D721Med (cell line): ENCODE results near the gene ZSCAN25.

Experiments
- DNase-seq: peaks from one replicate; pipeline ENCODE4 v3.0.0; 2011; ENCODE audit warnings: low spot score; ENCODE audit not compliant: insufficient read length
- FAIRE-seq: peaks from 2 replicates; lab custom pipeline; 2011; peaks lifted over from hg19 to GRCh38; lab: Jason Lieb, UNC
- CTCF ChIP-seq: IDR thresholded peaks from 2 replicates; pipeline ENCODE4 v1.5.1; 2012; ENCODE audit warnings: mild to moderate bottlenecking, control low read depth; ENCODE audit not compliant: insufficient read depth; ENCODE audit errors: missing control alignments

Gene ZSCAN25

GRCh38 chr7:99638731-99639130 is 22.0 kb downstream of the ZSCAN25 start:
- no peak for FAIRE-seq
- TF ChIP-seq CTCF, result no peak
- no peak for DNase-seq

DNA sequence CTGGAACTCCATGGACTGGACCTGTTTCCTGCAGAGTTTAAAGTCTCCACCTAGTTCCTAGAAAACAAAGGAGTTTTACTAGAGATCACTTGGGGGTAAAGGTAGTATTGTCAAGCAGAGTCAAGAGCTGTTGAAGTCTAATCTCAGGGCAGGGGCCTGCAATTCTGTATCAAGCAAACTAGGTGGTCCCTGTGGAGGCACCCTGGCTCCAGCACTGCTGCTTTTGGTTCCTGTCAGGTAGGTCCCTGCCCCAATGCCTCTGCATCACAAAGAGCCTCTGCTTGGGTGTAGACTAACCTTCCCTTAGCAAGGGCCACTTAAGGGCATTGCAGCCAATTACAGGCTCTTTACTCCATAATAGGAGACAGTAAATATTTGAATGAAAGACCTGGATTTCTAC is 22.5 kb downstream of the ZSCAN25 start:
- TF ChIP-seq CTCF, result no peak
- FAIRE-seq (no peak), DNase-seq (no peak)

DNA sequence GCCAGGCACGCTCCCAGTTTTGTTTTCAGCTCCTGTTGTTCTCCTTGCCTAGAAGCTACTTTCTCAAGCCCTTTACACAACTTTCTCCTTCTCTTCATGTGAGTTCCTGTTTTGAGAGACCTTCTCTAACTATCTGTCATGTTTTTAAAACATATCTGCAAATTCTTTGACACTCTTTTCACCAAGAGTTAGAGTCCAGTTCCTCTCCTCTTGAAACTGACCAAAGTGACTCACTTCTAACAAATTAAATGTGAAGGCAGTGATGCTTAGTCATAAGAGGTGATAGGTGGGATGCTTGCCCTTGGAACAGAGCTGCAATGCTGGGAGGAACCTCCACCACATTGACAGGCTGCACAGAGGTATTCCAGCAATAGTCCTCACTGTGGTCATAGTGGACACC is 25.3 kb downstream of the ZSCAN25 start:
- DNase-seq, result no peak
- TF ChIP-seq CTCF, result no peak
- no peak for FAIRE-seq

DNA sequence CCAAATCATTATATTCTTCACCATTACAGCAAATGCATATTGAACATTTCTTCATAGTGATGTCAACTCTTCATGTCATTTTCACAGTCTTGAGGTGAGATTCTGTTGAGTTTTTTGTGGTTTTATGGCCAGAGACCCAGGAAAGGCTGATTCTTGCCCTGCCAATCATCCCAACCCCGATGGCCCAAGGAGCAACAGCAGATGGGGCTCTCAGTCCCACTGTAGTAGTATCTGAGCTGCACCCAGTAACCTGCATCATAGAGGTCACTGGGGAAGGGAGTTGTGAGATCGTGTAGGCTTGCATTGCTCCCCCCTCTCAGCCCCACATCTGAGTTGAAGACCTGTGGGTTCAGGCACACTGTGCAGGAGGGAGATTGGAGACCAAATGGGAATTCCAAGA is 26.7 kb downstream of the ZSCAN25 start:
- no peak for TF ChIP-seq CTCF
- DNase-seq (no peak), FAIRE-seq (no peak)

- no peak for TF ChIP-seq CTCF
- FAIRE-seq (no peak), DNase-seq (no peak)
Observed at GRCh38 chr7:99644431-99644830, 27.7 kb downstream of the ZSCAN25 start.

DNA sequence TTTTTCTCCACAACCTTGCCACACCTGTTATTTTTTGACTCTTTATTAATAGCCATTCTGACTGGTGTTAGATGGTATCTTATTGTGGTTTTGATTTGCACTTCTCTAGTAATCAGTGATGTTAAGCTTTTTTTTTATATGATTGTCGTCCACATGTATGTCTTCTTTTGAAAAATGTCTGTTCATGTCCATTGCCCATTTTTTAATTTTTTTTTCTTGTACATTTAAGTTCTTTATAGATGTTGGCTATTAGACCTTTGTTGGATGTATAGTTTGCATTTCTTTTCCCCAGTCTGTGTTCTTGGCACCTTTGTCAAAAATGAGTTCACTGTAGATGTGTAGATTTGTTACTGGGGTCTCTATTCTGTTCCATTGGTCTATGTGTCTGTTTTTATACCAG is 28.8 kb downstream of the ZSCAN25 start:
- FAIRE-seq (no peak), DNase-seq (no peak)
- TF ChIP-seq CTCF, result no peak

DNA sequence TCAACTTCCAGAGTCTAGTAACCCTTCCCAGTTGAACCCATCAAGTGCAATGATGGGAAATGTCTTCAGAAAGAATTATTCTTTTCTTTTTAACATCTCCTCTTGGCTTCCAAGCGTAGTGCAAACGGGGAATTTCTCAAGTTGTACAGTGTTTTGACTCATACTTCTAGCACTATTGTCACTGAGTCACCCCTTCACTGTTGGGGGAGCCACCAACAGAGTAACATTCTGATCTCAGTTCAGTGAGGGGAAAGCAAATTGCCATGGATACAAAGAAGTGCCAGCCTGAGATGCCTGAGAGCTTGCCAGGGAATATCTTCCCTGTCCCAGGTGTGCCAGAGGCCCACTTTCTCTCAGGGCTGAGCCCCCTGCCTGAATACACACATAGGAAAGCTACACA is 32.1 kb downstream of the ZSCAN25 start:
- TF ChIP-seq CTCF, result no peak
- FAIRE-seq (no peak), DNase-seq (no peak)
